Measurements from ENCODE around the gene MYH14. TPM values are rescaled to one million over a fixed set of nuclear protein-coding genes. Genes with fewer than 3 reads are reported as not detected.

The MYH14 gene
- total RNA-seq, 2 donors from 2014 or later = 2.6 to 11.1 TPM

GRCh38 chr19:50275577-50276368 lies 72.4 kb downstream of the MYH14 start:
- Histone ChIP-seq H3K4me3 (no peak overlapping the region), H3K4me1 (ENCODE audit: control insufficient read depth in 1 of 2, low read depth in 2 of 2) (no peaks in the 10 kb centered on the region), H3K36me3 (peaks cover 8% of the 10 kb centered on the region), H3K9me3 (no peaks in the 10 kb centered on the region), H3K27ac (no peak overlapping the region), H3K27me3 (replicated peaks; ENCODE audit: insufficient read depth) (no peaks in the 10 kb centered on the region)
- DNase-seq (ENCODE audit: low spot score) = no peak
- no peak for TF ChIP-seq CTCF (IDR thresholded peaks at IDR 0.05)
- ATAC-seq (ENCODE audit: insufficient number of reproducible peaks, low FRiP score, low read depth) = no peak

GRCh38 chr19:50276370-50277063 lies 73.1 kb downstream of the MYH14 start:
- TF ChIP-seq CTCF (IDR thresholded peaks at IDR 0.05) = no peak
- H3K27me3 ChIP-seq (replicated peaks; ENCODE audit: insufficient read depth) = no peaks in the 10 kb centered on the region
- no peak for ATAC-seq (ENCODE audit: insufficient number of reproducible peaks, low FRiP score, low read depth)
- DNase-seq (ENCODE audit: low spot score) = no peak
- H3K4me3 ChIP-seq = no peak overlapping the region
- no peaks in the 10 kb centered on the region for H3K4me1 ChIP-seq (ENCODE audit: control insufficient read depth in 1 of 2, low read depth in 2 of 2)
- H3K36me3 ChIP-seq = peaks cover 8% of the 10 kb centered on the region
- no peaks in the 10 kb centered on the region for H3K9me3 ChIP-seq
- no peak overlapping the region for H3K27ac ChIP-seq

GRCh38 chr19:50277966-50278580 lies 74.7 kb downstream of the MYH14 start:
- Histone ChIP-seq H3K4me3 (no peak overlapping the region), H3K36me3 (peaks cover 8% of the 10 kb centered on the region), H3K4me1 (ENCODE audit: control insufficient read depth in 1 of 2, low read depth in 2 of 2) (no peaks in the 10 kb centered on the region), H3K27me3 (replicated peaks; ENCODE audit: insufficient read depth) (no peaks in the 10 kb centered on the region), H3K9me3 (no peaks in the 10 kb centered on the region), H3K27ac (no peak overlapping the region)
- DNase-seq (ENCODE audit: low spot score) (no peak), ATAC-seq (ENCODE audit: insufficient number of reproducible peaks, low FRiP score, low read depth) (no peak)
- no peak for TF ChIP-seq CTCF (IDR thresholded peaks at IDR 0.05)

GRCh38 chr19:50280074-50280473 lies 76.7 kb downstream of the MYH14 start:
- H3K36me3 ChIP-seq = peaks cover 11% of the 10 kb centered on the region
- H3K9me3 ChIP-seq = peaks cover 3% of the 10 kb centered on the region
- H3K27me3 ChIP-seq (replicated peaks; ENCODE audit: insufficient read depth) = no peaks in the 10 kb centered on the region
- no peak overlapping the region for H3K4me3 ChIP-seq
- DNase-seq (ENCODE audit: low spot score) = no peak
- ATAC-seq (ENCODE audit: insufficient number of reproducible peaks, low FRiP score, low read depth) = no peak
- no peak for TF ChIP-seq CTCF (IDR thresholded peaks at IDR 0.05)
- no peak overlapping the region for H3K27ac ChIP-seq
- H3K4me1 ChIP-seq (ENCODE audit: control insufficient read depth in 1 of 2, low read depth in 2 of 2) = no peaks in the 10 kb centered on the region

- peaks cover 10% of the 10 kb centered on the region for H3K9me3 ChIP-seq
- TF ChIP-seq CTCF (IDR thresholded peaks at IDR 0.05) = no peak
- DNase-seq (ENCODE audit: low spot score) (no peak), ATAC-seq (ENCODE audit: insufficient number of reproducible peaks, low FRiP score, low read depth) (no peak)
- peaks cover 16% of the 10 kb centered on the region for H3K36me3 ChIP-seq
- H3K27ac ChIP-seq = no peak overlapping the region
- no peaks in the 10 kb centered on the region for H3K4me1 ChIP-seq (ENCODE audit: control insufficient read depth in 1 of 2, low read depth in 2 of 2)
- no peaks in the 10 kb centered on the region for H3K27me3 ChIP-seq (replicated peaks; ENCODE audit: insufficient read depth)
- no peak overlapping the region for H3K4me3 ChIP-seq
Observed at GRCh38 chr19:50280983-50281382, 77.6 kb downstream of the MYH14 start.
